ENCODE results near the gene LRRC4. TPM values are rescaled to one million over a fixed set of nuclear protein-coding genes. Genes with fewer than 3 reads are reported as not detected.

LRRC4 gene, protein sequence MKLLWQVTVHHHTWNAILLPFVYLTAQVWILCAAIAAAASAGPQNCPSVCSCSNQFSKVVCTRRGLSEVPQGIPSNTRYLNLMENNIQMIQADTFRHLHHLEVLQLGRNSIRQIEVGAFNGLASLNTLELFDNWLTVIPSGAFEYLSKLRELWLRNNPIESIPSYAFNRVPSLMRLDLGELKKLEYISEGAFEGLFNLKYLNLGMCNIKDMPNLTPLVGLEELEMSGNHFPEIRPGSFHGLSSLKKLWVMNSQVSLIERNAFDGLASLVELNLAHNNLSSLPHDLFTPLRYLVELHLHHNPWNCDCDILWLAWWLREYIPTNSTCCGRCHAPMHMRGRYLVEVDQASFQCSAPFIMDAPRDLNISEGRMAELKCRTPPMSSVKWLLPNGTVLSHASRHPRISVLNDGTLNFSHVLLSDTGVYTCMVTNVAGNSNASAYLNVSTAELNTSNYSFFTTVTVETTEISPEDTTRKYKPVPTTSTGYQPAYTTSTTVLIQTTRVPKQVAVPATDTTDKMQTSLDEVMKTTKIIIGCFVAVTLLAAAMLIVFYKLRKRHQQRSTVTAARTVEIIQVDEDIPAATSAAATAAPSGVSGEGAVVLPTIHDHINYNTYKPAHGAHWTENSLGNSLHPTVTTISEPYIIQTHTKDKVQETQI
- total RNA-seq = under 0.01 and 0.11 TPM in 2 replicates

DNA sequence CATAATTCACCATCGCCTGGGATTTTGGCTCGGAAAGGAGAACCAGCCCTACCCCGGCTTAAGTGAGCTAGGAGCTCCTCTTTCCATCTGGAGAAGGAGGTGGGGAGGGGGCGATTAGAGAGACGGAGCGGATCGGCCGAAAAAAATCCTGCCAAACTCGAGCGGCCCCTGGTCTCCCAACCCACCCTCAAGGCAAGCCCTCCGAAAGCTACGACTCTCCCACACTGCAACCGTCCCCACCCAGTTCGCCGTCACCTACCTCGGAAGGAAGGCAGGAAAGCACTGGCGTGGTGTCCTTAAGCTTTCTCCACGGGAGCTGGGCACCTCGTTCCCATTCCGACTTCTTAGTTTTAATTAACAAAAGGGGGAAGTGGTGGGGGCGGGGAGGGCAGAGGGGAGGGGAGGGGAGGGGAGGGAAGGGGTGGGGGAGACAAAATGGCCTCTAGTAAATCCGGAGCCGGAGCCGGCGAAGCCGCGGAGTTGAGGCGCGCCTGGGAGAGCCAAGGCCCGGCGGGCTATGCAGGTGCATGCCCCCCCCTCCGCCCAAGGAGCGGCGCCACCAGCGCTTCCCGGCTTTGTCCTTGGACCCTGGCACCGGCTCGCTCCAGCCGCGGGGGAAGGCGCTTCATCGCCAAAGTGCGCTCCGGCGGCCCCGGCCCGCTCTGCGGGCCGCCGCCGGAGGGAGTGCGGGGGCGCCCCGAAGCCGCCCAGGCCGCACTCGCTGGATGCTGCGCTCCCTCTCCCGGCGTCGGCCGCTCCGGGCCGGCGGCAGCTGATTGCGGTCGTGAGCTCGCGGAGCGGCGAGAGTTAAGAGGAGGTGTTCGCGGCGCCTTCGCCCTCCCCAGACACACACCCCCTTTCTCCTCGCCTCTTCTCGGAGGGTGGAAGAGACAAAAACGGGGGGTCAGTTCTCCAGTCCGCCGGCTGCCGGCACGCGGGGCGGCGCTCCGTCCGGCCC lies at the start of gene LRRC4:
LRRC4 (minus strand) TSS at position 784 of the 958 bp plus-strand sequence. CDS start 797 bp downstream, outside the sequence.

Other genes starting within 250 kb of the LRRC4 start
- gene LEP, start 209.8 kb upstream of the LRRC4 start, total RNA-seq = under 0.01 TPM in 2 replicates

Measured in placental epithelial cell (primary cell).